ENCODE measurements around the gene TMEM208.

TMEM208 gene

GRCh38 chr16:67237396-67238277 lies 10.7 kb downstream of the TMEM208 start:
- DNase-seq (ENCODE audit: low read depth), result no peak

DNA sequence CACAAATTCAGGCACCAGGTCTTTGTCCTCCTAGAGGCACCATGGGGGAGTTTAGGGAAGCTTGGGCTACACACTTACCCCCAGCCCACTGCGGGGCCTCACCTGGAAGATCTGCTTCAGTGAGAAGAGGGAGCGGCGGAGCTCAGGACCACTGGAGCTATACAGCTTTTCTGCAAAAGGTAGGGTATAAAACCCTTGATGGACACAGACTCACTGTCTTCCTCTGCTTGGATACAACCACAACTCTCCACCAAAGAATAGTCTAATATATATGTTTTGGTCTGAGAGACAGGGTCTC lies 11.3 kb downstream of the TMEM208 start:
- no peak for DNase-seq (ENCODE audit: low read depth)

DNA sequence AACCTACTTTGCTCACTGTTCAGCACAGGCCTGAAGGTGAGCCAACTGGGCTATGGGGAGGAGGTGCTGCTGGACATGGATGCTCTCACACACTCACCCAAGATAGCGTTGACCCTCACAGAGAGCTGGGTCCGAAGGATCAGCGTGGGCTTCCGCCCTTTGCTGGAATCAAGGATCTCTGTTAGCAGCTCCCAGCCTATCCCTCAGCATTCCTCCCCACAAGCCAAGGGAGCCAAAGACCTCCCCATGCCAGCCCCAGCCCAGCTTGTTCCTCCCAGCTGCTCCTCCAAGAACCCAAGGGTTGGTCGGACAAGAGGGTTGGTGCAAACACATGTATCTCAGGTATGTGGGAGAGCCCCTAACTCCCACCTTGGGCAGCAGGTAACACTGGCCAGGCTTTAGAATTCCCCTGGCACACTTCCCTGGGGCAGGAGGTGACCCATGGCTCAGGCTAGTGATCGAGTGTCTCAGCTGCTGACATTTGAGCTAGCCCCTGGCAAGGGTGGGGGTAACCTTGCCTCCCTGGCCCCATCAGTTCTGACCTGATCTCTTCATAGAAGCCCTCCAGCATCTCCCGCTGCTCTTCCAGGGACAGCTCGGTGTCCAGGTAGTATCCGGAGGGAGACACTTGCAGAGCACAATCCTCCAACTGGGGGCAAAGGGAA lies 12.0 kb downstream of the TMEM208 start:
- DNase-seq (ENCODE audit: low read depth), result no peak

DNA sequence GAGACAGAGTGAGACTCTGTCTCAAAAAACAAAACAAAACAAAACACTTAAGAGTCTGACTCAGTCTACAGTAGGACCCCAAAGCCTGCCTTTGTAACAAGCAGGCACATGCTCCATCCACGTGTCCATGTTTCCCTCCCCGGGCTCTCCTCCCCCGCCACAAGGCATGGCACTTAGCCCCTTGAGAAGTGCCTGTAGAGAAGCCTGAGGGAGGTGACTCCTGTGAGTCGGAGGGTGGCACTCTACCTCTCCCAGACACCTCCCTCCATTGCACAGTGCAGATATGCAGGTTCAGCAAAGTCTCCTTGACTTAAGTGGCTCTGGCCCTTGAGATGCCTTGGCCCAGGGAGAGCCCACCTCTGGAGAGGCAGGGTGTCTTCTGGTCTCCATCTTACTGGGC lies 13.6 kb downstream of the TMEM208 start:
- DNase-seq (ENCODE audit: low read depth), result no peak

- peak; percentile 58 for DNase-seq (ENCODE audit: low read depth)
Observed at GRCh38 chr16:67241008-67241900, 14.3 kb downstream of the TMEM208 start.

DNA sequence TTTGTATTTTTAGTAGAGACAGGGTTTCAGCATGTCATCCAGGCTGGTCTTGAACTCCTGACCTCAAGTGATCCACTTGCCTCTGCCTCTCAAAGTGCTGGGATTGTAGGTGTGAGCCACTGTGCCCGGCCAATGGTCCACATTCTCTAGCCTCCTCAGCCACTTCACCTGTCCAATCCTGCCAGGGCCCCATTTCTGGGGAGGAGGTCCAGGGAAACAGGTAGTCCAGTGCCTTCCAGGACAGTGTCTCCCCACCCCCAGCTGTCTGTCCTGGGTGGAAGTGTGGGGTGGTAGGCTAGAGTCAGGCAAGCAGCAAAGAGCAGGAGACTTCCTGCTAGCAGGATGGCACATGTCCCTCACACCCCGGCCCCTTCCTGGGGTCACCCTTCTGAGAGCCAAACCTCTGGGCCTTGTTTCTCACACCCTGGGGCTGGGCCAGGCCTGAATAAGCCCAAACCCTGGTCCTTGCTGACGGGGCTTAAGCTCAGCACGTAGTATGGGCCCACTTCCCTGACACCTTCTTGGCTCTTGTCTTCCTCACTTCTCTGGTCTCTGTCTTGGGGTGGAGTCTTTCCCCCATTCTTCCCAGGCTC lies 15.3 kb downstream of the TMEM208 start:
- DNase-seq (ENCODE audit: low read depth), result no peak

DNA sequence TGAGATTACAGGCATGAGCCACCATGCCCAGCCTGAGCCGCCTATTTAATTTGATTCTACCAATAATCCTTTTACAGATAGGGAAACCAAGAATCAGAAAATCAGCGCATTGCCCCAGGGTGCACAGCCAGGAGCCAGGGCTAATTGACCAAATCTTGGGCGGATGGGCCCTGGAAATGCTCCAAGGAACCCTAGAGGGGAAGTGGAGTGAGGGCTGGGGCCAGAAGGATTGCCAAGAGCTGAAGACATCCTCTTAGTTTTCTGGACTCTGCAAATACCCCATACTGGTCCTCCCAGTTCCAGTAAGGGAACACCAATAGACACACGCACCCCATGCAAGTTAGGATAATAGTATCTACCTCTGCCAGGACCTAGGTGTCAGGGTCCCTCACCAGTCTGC lies 16.6 kb downstream of the TMEM208 start:
- DNase-seq (ENCODE audit: low read depth), result no peak

- DNase-seq (ENCODE audit: low read depth), result peak; percentile 95
Observed at GRCh38 chr16:67244387-67245185, 17.7 kb downstream of the TMEM208 start.

GRCh38 chr16:67245186-67245585 lies 18.3 kb downstream of the TMEM208 start:
- no peak for DNase-seq (ENCODE audit: low read depth)

GRCh38 chr16:67245674-67246080 lies 18.7 kb downstream of the TMEM208 start:
- DNase-seq (ENCODE audit: low read depth), result no peak

DNA sequence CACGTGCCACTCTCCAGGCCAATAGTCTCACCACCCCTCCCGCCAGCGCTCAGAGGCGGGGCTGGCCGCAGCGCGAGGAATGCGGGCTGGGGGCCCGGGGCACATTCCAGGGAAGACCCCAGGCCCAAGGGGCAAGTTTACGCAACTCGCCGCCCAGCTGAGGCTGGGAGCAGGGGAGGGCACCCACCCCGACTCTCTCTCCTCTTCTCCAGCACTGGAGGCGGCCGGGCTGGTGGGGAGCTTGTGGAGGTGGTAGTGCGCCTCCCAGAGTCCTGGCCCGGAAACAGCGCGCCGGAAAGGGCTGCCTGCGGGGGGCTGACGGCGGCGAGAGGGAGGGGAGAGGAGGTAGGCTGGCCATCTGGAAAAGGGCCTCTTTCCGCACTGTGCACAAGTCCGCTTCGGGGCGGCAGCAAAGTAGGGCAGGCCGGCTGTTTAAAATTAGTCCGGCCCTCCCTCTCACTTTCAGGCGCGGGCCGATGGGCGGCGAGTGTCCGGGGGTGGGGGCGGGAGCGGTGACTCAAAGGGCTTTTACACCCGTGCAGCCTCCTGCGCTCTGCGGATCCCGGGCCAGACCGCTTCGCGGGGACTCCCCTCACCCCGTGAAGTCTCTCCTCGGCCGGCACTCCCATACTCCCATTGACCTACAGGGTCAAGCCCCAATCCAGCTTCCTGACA lies 19.3 kb downstream of the TMEM208 start:
- peak; percentile 74 for DNase-seq (ENCODE audit: low read depth)

GRCh38 chr16:67246756-67247191 lies 19.8 kb downstream of the TMEM208 start:
- no peak for DNase-seq (ENCODE audit: low read depth)

DNA sequence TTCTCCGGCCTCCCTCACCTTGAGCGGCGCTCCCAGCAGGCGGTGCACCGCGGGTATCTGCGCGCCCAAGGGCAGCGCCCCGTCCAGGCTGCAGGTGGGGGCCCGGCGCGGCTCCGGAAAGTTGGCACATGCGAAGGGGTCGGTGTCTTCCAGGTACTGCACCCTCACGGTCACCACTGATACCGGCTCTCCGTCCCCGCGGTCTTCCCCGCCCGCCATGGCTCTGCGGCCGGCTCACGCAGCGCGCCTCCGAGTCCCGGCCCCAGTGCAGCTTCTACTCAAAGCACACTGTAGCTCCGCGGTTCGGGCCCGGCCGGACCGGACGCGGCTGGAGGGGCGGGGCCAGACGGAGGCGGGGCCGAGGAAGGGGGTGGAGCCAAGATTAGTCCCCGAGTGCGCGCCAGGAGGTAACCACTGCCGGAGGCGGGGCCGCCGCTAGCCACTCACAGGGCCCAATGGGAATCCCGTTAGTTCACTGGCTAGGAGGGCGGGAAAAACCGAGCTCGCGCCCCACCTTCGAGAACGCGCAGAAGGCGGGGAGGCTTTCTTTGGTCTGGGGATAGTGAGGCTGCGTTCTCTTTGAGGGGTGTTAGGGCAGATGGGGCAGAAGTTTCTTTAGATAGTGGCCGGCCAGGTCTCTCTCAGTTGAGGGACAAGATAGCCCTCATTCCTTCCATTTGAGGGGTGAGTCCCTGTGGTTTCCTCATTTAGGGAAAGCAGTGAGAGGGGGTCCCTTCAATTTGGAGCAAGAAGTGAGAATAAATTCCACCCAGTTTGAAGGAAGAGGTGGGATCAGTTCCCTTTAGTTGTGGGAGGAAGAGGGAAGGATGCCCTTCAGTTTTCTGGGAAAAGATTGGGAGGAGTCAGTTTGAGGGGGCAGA lies 20.5 kb downstream of the TMEM208 start, which contains the start of gene FHOD1:
Gene FHOD1, minus strand, starts transcription at position 290 of the 881 bp plus-strand sequence. Its CDS starts 71 bp downstream, at position 219.
- peak; percentile 93 for DNase-seq (ENCODE audit: low read depth)

DNA sequence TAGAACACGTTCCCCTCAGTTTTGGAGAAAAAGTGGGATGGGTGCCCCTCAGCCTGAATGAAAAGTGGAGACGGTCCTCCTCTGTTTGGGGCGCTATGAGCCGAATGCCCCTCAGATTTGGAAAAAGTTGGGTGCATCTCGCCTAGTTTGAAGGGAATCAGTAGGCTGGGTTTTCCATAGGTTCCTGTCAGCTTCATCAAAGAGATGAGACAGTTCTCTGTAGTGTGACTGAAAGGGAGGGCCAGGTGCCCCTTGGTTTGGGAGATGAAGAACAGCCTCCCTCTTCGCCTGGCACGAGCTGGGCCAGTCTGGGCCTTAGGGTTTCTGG lies 21.1 kb downstream of the TMEM208 start:
- no peak for DNase-seq (ENCODE audit: low read depth)

DNA sequence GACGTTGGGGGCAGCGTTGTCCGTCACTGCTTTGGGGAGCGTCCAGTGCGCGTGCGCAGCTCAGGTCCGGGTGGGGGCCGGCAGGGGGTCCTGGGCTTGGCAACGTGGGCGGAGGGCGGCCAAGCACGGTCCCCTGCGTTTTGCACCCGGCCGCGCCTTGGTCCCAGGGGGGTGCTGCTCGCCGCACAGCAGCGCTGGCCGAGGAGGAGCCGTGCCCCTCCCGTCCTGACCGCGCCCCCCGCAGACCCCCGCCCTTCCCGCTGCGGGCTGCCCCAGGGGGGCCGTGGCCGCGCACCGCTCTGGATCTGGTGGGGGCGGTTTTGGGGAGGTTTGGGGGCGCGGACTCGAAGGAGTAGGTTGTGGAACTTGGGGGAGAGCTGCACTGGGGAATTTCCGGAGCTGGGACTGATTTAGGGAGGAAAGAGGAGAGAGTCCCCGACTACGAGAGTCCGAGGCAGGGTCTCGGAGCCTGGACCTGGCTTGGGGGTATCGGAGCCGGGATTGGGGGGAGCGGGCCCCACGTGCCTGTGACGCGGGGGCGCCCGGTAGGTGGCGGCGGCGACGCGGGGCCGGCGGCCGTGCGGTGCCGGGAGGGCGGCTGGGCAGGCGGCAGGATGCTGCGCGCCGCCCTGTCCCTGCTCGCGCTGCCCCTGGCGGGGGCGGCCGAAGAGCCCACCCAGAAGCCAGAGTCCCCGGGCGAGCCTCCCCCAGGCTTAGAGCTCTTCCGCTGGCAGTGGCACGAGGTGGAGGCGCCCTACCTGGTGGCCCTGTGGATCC lies 21.7 kb downstream of the TMEM208 start, which contains the start of gene SLC9A5:
Gene SLC9A5, plus strand, starts transcription at position 579 of the 777 bp plus-strand sequence. Its CDS starts 36 bp downstream, at position 615.
- no peak for DNase-seq (ENCODE audit: low read depth)

DNA sequence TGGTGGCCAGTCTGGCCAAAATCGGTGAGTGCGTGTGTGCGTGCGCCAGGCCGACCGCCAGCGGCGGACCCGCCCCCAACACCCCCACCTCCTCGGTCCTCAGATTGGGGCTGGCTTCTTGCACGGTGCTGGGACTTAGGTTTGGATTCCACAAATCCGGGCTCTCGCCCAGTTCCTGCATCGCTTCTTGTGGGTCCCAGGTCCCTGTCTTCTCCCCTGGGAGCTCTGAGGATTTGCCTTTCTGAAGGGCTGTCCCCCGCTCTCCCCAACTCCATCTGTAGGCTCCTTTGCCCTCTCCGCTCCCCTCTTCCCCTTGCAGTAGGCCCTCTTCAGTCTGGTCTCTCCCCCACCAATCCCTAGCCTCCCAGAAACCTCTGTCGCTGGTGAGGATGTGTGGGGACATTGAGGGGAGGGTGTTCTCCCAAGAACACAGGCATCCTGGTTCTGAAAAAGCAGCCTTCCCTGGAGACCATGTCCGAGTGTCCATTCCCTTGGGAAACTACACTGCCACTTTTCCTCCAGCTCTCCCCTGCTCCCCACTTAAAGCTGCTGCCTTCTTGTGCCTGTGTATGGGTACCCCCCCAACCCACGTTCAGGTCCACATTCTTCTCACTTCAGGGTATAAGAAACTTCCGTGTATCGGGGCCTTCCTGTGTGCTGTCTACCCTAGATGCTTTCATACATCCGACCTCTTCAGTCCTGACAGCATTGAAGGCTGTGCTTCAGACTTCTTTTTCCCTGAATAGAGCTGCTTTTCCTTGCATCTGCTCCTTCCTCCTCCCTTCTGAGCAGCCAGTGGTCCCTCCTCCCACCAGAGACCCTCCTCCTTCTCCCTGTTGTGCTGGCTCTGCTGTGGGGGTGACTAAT lies 22.5 kb downstream of the TMEM208 start:
- DNase-seq (ENCODE audit: low read depth), result no peak

DNA sequence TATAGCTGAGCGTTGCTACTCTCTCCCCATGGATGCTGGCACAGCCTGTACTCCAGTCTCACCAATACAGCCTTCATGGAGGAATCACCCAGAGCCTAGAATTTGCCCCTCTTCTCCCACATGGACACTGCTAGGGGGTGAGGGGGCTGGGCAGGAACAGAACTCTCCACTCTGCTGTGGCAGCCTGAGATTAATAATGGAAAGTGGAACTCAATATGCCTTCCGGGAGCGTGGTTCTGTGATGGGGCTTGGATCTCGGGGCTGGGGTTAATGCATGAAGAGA lies 23.1 kb downstream of the TMEM208 start:
- no peak for DNase-seq (ENCODE audit: low read depth)
